ENCODE results near the gene ELOF1. TPM values are rescaled to one million over a fixed set of nuclear protein-coding genes. Genes with fewer than 3 reads are reported as not detected.

The ELOF1 gene
- total and polyA plus RNA-seq, 2 of the 13 experiments (the other 11 are each of a cell fraction or from before 2014, with no cell fraction given), result 14.5 to 43.2 TPM

DNA sequence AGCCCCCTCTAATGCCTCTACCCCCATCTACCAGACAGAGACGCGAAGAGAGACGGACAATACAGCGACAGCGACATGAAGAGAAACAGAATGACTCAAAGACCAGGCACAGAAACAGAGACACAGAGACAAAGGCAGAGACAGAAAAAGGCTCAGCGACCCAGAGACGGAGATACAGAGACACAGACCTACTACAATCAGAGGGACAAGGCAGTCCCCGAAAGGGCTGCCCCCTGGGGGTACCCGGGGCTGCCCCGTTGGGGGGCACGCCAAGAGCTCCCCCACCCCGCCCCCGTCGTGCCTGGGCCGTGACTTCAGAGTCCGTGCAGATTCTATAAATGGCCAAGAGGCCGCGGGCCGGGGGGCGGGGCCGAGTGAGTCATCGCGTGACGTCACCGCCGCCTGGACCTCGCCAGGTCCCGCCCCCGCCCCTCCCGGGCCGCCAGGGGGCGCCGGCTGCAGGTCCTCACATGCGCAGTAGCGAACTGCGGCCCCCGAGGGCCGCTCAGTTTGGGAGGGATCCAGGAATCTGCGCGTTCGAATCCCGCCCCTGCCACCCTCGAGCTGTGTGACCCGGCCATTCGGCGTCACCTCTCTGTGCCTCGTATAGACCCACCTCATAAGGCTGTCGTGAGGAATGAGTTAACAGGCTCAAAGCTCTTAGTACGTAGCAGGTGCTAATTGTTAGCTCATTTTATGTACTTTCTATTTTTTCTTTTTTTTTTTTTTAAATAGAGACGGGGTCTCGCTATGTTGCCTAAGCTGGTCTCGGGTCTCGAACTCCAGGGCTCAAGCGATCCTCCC is 23.0 kb downstream of the ELOF1 start (continued):
- TF ChIP-seq, protein P1, sequence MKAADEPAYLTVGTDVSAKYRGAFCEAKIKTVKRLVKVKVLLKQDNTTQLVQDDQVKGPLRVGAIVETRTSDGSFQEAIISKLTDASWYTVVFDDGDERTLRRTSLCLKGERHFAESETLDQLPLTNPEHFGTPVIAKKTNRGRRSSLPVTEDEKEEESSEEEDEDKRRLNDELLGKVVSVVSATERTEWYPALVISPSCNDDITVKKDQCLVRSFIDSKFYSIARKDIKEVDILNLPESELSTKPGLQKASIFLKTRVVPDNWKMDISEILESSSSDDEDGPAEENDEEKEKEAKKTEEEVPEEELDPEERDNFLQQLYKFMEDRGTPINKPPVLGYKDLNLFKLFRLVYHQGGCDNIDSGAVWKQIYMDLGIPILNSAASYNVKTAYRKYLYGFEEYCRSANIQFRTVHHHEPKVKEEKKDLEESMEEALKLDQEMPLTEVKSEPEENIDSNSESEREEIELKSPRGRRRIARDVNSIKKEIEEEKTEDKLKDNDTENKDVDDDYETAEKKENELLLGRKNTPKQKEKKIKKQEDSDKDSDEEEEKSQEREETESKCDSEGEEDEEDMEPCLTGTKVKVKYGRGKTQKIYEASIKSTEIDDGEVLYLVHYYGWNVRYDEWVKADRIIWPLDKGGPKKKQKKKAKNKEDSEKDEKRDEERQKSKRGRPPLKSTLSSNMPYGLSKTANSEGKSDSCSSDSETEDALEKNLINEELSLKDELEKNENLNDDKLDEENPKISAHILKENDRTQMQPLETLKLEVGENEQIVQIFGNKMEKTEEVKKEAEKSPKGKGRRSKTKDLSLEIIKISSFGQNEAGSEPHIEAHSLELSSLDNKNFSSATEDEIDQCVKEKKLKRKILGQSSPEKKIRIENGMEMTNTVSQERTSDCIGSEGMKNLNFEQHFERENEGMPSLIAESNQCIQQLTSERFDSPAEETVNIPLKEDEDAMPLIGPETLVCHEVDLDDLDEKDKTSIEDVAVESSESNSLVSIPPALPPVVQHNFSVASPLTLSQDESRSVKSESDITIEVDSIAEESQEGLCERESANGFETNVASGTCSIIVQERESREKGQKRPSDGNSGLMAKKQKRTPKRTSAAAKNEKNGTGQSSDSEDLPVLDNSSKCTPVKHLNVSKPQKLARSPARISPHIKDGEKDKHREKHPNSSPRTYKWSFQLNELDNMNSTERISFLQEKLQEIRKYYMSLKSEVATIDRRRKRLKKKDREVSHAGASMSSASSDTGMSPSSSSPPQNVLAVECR (CRISPR knock-in tag; IDR thresholded peaks at IDR 0.05; ENCODE audit: borderline replicate concordance), result peak; percentile 26; the same call in 1 of the 2 replicates
- TF ChIP-seq RBFOX2 (IDR thresholded peaks at IDR 0.05; ENCODE audit: low read depth, low read length) (peak; percentile 51; the same call in 1 of the 2 replicates), IKZF4 (CRISPR knock-in tag; IDR thresholded peaks at IDR 0.05; ENCODE audit: borderline replicate concordance, low read depth, not compliant biosample characterization) (peak; percentile 50), KLF16 (CRISPR knock-in tag; IDR thresholded peaks at IDR 0.05) (peak in 1 of 2 experiments; percentile 62; a peak in 1 of 4 replicates), MXI1 (IDR thresholded peaks at IDR 0.05; ENCODE audit: borderline replicate concordance, low read depth, low read length) (peak; percentile 65; the same call in 1 of the 3 replicates), CTCF (CRISPR knock-in tag; IDR thresholded peaks at IDR 0.05) (peak; percentile 85)
- TF ChIP-seq, protein P2, sequence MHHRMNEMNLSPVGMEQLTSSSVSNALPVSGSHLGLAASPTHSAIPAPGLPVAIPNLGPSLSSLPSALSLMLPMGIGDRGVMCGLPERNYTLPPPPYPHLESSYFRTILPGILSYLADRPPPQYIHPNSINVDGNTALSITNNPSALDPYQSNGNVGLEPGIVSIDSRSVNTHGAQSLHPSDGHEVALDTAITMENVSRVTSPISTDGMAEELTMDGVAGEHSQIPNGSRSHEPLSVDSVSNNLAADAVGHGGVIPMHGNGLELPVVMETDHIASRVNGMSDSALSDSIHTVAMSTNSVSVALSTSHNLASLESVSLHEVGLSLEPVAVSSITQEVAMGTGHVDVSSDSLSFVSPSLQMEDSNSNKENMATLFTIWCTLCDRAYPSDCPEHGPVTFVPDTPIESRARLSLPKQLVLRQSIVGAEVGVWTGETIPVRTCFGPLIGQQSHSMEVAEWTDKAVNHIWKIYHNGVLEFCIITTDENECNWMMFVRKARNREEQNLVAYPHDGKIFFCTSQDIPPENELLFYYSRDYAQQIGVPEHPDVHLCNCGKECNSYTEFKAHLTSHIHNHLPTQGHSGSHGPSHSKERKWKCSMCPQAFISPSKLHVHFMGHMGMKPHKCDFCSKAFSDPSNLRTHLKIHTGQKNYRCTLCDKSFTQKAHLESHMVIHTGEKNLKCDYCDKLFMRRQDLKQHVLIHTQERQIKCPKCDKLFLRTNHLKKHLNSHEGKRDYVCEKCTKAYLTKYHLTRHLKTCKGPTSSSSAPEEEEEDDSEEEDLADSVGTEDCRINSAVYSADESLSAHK (CRISPR knock-in tag; IDR thresholded peaks at IDR 0.05; ENCODE audit: borderline replicate concordance), result no peak
- TF ChIP-seq, protein P3, sequence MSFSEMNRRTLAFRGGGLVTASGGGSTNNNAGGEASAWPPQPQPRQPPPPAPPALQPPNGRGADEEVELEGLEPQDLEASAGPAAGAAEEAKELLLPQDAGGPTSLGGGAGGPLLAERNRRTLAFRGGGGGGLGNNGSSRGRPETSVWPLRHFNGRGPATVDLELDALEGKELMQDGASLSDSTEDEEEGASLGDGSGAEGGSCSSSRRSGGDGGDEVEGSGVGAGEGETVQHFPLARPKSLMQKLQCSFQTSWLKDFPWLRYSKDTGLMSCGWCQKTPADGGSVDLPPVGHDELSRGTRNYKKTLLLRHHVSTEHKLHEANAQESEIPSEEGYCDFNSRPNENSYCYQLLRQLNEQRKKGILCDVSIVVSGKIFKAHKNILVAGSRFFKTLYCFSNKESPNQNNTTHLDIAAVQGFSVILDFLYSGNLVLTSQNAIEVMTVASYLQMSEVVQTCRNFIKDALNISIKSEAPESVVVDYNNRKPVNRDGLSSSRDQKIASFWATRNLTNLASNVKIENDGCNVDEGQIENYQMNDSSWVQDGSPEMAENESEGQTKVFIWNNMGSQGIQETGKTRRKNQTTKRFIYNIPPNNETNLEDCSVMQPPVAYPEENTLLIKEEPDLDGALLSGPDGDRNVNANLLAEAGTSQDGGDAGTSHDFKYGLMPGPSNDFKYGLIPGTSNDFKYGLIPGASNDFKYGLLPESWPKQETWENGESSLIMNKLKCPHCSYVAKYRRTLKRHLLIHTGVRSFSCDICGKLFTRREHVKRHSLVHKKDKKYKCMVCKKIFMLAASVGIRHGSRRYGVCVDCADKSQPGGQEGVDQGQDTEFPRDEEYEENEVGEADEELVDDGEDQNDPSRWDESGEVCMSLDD (CRISPR knock-in tag; IDR thresholded peaks at IDR 0.05; ENCODE audit: borderline replicate concordance), result 0 out of 2 replicates have a peak, but pooled peaks have one; percentile 57
- TF ChIP-seq, protein P4, sequence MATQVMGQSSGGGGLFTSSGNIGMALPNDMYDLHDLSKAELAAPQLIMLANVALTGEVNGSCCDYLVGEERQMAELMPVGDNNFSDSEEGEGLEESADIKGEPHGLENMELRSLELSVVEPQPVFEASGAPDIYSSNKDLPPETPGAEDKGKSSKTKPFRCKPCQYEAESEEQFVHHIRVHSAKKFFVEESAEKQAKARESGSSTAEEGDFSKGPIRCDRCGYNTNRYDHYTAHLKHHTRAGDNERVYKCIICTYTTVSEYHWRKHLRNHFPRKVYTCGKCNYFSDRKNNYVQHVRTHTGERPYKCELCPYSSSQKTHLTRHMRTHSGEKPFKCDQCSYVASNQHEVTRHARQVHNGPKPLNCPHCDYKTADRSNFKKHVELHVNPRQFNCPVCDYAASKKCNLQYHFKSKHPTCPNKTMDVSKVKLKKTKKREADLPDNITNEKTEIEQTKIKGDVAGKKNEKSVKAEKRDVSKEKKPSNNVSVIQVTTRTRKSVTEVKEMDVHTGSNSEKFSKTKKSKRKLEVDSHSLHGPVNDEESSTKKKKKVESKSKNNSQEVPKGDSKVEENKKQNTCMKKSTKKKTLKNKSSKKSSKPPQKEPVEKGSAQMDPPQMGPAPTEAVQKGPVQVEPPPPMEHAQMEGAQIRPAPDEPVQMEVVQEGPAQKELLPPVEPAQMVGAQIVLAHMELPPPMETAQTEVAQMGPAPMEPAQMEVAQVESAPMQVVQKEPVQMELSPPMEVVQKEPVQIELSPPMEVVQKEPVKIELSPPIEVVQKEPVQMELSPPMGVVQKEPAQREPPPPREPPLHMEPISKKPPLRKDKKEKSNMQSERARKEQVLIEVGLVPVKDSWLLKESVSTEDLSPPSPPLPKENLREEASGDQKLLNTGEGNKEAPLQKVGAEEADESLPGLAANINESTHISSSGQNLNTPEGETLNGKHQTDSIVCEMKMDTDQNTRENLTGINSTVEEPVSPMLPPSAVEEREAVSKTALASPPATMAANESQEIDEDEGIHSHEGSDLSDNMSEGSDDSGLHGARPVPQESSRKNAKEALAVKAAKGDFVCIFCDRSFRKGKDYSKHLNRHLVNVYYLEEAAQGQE (IDR thresholded peaks at IDR 0.05; ENCODE audit: borderline replicate concordance in 1 of 2, low read depth in 1 of 2, low read length in 2 of 2), result 0 out of 4 replicates have a peak, but pooled peaks of 1 of the 2 experiments have one; percentile 20
